GM18858 (cell line): ENCODE results near the gene MAB21L1.

Experiments
- ATAC-seq: cut with Tn5 transposase; IDR thresholded peaks from one replicate; pipeline ENCODE4 v1.9.1; 2021; ENCODE audit not compliant: unreplicated experiment

Gene MAB21L1

GRCh38 chr13:35449821-35450220 is 26.7 kb downstream of the MAB21L1 start:
- no peak for ATAC-seq

GRCh38 chr13:35448465-35448864 is 28.0 kb downstream of the MAB21L1 start:
- no peak for ATAC-seq
